Anterior cingulate cortex (tissue), 58 donors: ENCODE measurements around the gene PPP1R36.

Experiments used
- DNase-seq, 58 donors: peaks; one replicate each; lab custom pipeline; 2025; lab: John Stamatoyannopoulos, UW

Gene PPP1R36

GRCh38 chr14:64637735-64638473 lies 88.1 kb downstream of the PPP1R36 start:
- DNase-seq, result no peak

DNA sequence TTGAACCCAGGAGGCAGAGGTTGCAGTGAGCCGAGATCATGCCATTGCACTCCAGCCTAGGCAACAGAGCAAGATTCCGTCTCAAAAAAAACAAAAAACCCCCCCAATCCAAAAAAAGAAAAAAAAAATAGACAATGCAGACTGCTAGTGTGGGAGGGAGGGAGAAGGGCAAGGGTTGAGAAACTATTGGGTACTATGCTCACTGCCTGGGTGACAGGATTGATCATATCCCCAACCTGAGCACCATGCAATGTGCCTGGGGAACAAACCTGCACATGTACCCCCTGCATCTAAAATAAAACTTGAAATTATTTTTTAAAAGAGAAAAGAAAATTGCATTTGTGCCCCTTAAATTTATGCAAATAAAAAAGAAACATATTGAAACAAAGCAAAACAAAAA lies 88.9 kb downstream of the PPP1R36 start:
- DNase-seq, result no peak
